Stimulated activated CD8-positive, alpha-beta memory T cell treated with anti-CD3 and anti-CD28 coated beads, Interleukin-15, amount 100 ng/mL, for 1 hour (primary cell): ENCODE measurements around the gene BCL11A.

Experiments
- DNase-seq: peaks from one replicate; pipeline ENCODE4 v3.0.0-alpha.2; 2020; ENCODE audit warnings: low read depth

Gene BCL11A

DNA sequence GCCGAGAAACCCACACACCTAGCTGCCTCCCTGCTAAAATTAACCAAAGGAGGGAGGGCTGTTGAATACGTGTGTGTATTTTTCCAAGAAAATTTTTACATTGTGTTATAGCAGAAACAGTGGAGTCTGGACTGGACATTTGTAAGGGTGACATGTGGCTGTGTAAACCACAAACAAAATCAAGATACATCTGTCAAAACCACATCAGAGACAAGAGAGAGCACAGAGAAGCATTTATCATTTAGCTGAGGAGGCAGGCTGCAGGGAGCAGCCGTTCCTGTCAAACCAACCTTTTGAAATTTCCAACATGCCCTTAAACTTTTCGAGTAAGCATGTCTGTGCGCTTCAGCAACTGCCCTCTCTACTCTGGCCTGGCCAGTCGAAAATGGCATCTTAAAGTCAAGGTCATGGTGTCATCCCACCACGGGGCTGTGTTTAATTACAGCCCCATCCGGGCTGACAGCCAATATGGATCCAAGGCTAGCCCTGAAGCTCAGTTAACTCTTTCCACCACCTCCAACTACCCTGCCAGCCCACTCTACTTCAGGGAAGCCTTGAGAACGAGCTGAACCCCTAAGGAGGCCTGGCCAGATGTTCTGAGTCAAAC is 8.4 kb downstream of the BCL11A start:
- no peak for DNase-seq

DNA sequence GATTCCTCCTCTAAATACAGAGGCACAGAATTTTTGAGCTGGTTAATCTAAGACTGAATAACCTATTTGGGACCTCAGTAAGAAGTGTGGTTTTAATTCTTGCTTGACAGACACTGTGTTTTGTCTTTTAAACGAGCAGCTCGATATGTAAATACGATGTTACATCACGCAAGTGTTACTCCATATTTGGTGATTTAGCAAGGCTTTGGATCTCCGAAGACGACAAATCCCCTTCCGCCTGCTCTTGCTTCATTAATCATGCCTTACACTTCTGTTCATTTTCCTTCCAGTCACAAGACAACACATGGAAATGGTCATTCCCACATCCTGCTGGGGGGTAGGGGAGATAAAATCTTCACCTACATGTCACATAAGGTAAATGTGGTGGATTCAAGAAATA is 9.4 kb downstream of the BCL11A start:
- DNase-seq: no peak

DNA sequence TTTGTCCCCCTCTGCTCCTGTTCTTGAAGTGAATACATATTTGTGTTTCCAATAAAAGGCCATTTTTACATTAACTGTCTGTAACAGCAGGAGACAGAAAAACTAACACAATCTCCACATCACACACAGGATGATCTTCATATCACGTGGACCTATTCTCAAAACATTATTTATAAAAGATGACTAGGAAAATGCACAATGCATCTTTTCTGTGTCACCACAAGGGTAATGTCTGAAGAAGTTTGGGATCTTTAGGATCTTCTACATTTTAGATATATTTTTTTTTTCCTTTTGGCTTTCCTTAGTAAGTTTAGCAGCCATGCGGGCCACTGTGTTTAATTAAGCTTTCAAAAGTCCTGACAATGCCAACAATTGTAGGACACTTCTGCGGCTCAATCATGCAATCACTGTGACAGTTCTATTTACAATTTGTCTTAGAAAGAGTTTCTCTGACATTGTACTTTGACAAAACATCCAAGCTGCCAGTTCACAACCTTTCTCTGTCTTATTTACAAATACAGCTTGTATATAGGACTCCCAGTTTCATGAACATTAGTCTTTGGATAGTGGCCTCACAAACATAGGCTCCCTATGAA is 12.3 kb downstream of the BCL11A start:
- DNase-seq: no peak

DNA sequence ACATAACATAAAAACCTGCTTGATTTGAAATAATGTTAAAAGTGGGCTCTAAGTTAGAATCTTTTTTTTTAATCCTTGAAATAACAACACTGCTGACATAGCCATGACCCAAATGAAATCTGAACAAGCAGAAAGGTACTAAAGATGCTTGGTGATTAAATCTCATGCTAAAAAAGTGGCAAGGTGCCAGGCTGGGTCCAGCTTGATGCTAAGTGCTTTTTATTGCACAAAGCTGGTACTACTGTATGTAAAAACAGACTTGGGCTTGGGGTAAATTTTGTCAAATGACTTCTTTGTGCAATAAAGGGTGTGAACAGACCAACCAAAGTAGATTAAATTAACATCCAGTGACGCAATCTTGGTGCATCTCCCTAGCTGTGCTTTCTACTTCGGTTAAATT is 13.4 kb downstream of the BCL11A start:
- DNase-seq: no peak

DNA sequence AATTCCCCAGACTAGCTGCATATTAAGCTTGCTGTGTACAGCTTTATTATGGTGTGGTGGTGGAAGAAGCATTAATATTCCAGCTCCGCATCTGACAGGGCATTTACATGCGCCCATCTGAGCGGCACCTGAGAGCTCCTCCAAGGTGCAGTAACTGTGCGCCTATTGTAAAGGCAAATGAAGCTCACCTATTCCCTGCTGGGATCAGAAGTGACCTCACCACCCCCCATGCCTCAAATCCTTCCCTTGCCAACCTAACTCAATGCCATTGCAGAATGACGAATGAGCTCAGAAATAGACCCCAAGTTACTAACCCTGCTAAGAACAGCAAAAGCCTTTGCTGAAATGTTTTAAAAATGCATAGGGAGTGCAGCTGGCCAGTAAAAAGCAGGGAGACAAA is 14.3 kb downstream of the BCL11A start:
- DNase-seq: no peak

DNA sequence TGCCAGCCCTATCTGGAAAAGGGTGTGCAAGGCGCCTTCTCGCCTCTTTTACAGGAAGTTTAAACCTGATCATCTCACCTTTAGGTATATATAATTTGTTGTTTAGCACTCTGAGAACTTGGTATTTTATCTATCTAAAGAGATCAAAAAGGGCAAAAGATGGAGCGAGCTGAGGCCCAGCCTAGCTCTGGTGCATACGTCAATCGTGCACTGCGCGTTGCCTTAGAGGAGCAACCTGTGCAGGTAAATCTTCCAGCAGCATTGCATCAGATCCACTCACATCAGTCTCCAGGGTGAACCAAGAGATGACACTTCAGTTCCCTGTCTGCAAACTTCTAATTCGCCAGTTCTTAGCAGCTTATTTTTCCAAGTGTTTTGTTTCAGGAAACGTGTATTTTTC is 15.4 kb downstream of the BCL11A start:
- DNase-seq: no peak

DNA sequence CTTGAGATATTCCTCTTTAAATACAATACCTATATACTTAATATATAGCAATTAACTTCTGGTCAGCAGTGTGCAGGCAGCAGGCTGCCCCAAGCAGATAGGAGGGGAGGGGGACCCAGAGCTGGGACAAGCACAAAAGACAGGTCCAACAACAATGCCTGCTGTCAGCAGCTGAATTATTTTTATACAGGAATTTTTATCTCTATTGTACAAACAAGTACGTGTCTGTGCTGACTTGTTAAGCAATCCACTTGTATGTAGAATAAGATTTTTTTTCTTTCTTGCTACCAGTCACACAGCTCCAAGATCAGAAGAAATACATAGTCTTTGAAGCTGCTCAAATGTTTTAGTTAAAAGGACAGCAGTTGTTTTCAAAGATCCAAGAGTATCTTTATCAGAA is 16.7 kb downstream of the BCL11A start:
- DNase-seq: no peak

DNA sequence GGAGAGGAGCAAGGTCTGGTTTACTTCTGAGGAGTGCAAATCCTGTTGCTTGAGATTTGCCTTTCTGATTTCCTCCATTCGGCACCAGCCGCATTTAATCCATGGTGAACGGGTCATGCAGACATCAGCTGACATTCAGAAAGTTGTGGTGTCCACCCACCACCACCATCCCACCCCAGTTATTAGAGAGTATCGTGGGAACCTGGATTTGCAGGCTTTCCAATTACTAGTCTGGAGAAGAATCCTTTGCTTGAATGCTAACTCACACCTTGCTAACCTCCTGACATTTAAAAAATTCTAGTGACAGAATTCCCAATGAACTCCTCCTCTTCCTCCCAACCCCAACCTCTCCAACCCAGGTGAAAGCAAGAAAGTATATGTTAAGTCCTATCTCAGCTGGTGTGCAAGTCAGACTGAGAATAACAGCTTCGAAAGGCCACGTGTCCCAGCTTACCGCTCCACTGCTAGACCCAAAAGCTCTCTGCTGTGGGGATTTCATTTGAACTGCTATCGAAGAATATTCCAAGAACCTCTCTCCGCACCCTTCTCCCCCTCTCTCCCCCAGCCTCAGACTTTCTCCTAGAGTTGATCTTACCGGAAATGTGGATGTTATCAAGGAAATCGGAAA is 17.7 kb downstream of the BCL11A start:
- DNase-seq: no peak

DNA sequence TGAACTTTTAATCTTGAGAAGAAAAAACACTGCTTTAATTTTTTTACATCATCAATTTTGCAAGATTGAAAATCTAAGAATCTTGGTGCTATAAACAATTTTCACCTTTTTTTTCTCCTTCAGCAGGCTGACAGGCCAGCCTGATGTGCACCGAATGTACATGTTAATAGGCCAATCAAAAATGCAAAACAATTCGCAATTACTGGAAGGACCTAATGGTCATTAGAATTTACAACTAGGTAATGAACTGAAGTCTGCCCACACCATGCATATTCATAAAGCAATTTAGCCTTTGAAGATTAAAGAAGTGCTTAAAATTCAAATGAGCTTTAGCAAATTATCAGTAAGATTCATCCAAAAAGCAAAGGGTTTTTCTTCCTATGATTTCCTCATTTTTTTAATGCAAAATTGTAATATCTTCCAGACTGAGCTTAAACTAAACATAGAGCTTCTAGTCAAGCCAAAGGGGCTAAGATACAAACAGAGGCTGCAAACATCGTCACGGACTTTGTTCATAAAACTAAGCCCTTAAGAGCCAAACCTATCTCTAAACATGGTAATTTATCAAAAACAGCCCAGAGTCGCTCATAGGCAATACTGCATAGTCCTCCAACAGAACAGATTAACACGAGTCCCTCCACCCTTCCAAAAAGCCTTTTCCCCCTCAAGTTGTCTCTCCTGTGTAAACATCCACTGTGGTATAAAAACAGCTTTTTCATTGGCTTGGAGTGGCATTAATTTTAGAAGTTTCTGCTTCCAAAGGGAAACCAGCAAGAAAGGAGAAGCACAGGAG is 18.4 kb downstream of the BCL11A start:
- DNase-seq: no peak

DNA sequence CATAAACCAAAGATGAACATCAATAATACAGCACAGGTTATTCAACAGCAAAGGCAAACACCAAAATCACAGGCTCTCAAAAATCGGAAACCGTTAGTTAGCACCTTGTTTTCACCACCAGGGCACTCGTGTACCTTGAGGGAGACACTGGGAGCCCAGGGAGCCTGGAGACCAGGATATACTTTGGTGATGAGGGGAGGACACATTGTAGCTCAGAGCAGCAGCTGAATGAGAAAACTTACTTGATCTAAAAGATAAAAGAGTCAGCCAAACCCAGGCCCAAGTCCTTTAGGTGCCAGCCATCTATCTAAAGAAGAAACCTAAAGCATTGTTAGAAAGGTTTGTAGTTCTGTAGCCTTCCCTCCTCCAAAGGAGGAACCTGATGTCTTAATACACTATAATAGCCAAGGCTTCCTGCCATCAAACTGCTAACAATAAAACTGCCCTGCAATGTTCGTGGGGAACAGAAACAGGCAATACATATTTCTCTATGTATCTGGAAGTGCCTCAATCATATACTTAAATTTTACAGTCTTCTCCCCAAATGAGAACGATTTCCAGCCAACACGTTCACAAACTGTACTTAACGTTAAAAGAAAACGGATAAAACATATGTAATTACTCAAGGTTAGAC is 19.3 kb downstream of the BCL11A start:
- DNase-seq: no peak

DNA sequence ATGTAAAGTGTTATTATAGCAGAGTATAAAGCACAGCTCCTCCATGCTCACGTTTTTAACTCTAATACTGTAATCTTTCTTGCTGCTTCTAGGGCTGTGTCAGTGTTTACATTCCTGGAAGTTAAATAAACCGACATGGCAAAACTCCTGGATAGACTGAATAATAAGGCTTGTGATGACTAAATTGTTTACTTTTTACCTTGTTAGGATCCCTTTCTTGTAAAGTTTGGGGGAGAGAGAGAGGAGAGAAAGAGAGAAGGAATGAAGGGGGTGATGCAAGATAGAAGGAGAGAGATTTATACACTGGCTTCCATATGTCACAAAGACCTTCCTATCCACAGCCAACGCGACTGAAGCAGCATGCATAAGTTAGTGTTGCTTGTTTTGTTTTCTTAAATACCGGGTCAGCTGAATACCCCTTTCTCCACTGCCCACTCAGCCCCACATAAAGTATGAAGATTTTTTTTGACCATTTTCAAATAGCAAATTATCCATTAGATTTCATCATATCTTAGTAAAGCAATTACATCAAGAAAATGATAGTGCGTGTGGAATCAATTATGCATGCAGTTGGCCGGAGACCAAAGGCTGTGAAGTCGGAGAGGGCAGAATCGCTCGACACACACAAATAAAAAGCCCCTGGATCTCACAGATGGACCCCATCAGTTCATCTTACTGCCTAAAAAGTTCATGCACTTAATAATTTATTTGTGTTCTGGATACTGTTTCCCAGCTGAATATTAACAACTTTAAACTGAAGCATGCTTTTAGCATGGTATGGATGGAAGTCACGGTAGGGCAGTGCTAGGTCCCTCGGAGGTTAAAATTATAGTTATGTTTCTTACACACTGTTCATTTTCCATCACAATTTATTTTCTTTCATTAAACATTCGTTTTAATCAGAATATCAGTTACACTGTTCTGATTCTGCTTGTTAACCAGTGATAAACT is 20.1 kb downstream of the BCL11A start:
- no peak for DNase-seq

DNA sequence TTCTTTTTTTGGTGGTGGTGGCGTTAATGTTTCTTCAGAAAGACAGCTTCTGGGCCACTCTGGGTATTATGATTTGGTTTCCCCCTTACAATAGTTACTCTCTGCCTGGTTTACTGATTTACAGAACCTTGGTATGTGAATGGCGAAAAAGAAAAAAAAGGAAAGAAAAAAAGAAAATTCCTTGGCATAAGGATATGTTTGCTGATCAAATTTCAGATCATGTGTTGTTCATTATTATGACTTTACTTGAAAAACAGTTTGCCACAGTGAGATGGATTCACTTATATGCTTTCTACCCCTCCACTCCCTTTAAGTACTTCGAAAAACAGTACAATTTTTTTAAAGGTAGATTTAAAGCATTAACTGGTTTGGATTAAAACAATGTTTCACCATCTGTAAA is 21.0 kb downstream of the BCL11A start:
- no peak for DNase-seq

DNA sequence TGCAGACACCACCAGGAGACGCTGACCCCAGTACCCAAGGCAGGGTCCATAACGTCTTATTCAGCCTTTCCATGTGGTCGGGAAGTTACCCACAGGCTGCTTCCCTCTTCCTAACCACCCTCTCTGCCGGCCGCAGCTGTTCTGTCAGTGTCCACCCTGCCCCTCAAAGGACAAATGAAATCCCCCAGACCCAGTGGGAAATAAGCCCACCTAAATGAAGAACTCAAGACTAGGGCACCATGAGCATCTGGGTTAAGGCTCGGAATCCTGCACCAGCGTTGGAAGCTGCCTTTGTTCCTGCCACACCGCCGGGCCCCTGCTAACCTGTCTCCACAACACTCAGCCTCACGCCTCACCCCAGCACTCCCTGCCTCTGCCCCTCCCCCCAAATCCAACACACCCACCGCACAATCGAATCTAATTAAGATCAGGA is 21.7 kb downstream of the BCL11A start:
- no peak for DNase-seq

DNA sequence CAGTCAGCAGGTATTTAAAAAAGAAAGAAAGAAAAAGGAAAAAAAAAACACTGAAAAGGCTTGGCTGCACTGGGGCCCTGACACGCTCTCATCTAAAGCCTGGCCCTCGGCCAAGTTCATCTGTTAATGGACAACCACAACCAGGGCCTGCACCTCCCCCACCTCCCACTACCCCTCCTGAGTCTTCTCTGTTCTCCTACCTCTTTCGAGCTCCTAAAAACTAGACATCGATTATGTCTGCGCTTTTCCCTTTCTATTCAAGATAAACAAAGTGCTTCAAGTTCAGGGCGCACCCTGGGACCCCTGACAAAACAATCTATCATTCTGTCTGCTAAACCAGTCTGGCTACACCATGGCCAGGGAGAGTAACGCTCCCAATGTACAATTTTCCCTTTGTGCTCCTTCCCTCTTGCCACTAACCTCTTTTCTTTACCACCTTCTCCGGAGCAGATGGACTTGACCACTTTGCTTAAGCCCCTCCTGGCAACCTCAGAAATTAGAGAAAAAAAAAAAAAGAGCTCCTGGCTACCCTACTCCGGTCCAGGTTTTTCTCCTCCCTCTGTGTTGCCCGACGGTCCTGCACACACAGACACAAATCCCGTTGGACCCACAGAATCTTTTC is 22.7 kb downstream of the BCL11A start:
- DNase-seq: no peak

DNA sequence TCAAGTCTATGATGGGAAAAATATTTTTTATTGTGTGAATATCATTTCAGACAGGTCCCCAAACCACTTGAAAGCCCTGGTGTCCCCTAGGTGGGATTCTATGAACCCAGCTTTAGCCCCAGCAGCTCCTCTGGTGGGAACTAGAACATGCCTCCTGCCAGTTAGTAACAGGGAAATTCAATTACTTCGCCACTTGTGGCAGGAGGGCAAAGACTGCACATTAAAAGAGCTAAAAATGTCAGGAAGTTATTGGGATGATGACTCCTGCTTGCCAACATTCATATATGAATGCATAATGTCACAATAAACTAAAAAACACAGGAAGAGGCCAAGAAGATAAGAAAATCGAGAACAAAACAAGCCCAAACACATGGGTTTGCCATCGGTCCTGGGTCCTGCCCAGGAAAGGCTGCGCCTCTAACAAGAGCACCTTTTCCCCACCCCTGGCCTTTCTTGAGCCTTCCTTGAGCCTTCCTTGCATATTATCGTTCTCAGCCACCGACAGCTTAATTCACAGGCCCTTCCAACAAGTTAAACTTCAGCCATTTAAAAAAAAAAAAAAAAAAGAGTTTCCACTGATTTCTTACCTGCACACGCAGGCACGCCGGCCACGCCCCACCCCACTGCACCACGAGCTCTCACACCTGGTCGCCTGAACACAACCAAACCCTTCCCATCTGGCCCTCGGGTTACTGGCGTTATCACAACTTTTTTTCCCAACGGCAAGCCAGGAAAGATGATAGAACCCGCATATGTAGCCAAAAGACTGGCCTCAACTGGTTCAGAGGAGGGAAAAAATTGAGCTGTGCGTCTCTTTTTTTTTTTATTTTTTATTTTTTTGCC is 23.4 kb downstream of the BCL11A start:
- no peak for DNase-seq

DNA sequence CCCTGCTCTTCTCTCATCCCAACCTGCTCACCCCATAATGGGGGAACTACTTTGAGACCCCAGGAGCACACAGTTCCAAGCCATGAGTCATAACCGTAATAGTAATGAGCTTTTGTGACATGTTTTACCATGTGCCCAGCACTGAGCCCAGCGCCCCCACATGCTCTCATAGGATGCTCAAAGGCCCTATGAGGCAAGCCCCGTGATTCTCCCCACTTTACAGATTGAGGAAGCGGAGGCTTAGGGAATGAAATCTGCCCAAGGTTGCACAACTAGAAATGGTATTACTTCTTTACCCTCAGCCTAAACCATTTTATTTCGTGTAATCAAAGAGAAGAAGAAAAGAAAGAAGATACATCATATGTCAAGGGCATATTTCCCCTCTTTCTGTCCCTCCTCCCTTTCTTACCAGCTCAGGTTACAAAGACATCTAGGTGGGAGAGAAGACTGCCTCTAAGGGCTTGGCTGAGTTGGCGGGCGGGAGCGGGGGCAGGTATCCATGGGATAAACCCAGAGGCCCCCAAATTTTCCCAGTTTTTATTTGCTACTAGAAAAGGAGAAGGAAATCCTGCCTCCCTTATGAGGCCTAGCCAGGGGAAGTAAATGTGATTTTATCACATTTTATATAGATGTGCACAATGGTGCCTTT is 24.2 kb downstream of the BCL11A start:
- no peak for DNase-seq

DNA sequence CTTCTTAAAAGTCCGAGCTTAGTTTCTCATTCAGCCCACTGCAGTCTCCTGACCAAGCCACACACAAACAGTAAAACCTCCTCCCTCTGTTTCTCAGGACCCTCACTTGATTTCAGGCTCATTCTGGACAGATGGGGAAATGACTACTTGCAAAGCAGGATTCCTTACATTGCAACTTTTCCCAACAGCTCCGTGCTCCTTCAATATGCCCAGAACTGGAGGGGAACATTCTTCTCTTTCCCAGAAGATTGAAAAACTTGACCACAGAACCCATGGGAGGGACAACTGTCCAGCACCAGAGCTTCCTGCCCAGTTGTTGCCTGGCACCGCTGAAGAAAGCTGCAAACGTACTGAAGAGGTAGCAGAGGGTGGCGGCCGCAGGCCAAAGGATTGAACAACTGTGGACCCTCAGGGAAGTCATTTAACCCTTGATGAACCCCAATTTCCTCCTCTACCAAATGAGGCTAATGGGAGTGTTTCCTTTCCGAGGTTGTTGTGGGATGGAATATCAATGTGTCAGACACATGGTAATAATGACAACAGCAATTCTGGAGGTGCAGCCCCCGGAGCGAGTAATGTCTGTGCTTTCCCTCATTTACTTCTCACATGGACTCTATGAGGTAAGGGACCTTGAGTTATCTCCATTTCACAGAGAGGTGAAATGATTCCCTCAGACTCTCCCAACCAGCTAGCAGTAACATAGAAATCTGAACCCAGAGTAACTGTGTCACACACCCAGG is 25.0 kb downstream of the BCL11A start:
- no peak for DNase-seq

DNA sequence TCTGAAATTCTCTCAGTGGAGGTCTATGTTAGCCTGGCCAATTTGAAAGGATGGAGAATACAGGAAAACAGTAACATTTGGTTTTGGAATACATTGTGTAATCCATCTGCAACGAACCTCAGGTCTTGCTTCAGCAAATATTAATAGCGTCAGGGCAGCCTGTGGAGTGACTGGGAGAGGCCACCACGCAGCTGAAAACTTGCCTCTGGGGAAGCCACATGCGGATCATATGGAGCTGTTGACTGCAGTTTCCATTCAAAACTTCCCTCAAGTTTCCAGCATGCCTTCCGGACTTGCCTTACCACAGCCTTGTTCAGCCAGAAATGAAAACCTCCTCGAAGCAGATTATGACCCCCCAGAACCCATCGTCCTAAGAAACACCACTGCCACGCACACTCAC is 25.7 kb downstream of the BCL11A start:
- DNase-seq: no peak

DNA sequence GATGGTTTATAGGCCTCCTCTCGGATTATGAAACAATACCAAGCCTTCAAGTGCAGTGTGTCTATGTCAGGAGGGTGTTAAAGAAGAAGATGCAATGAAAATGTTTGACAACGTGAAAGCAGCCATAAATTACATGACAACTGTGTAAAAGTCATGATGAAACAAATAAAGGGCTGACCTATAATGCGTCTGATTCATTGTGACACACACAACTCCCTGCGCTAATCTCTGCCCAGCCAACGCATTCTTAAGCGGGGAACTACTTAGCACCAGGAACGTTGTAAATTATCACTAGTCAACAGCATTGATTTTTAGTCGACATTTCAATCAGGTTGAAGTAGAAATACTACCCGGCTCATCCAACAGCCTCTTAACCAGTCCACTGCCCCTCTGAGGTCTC is 26.8 kb downstream of the BCL11A start:
- DNase-seq: no peak
